ENCODE results near the gene SERTAD3.

The SERTAD3 gene

GRCh38 chr19:40407714-40408597 lies 36.2 kb downstream of the SERTAD3 start:
- no peak for DNase-seq

- peak; percentile 55 for DNase-seq
Observed at GRCh38 chr19:40403262-40403984, 40.7 kb downstream of the SERTAD3 start.

GRCh38 chr19:40400559-40400958 lies 43.6 kb downstream of the SERTAD3 start:
- no peak for DNase-seq

GRCh38 chr19:40398417-40399131 lies 45.6 kb downstream of the SERTAD3 start:
- DNase-seq, result no peak

- no peak for DNase-seq
Observed at GRCh38 chr19:40397568-40397906, 46.6 kb downstream of the SERTAD3 start.

- no peak for DNase-seq
Observed at GRCh38 chr19:40396886-40397567, 47.1 kb downstream of the SERTAD3 start.

- DNase-seq, result no peak
Observed at GRCh38 chr19:40395956-40396355, 48.2 kb downstream of the SERTAD3 start.

- no peak for DNase-seq
Observed at GRCh38 chr19:40394816-40395210, 49.3 kb downstream of the SERTAD3 start.

- DNase-seq, result no peak
Observed at GRCh38 chr19:40393894-40394815, 50.0 kb downstream of the SERTAD3 start.

GRCh38 chr19:40392894-40393517 lies 51.1 kb downstream of the SERTAD3 start:
- DNase-seq, result peak; percentile 35

- DNase-seq, result no peak
Observed at GRCh38 chr19:40392123-40392522, 52.0 kb downstream of the SERTAD3 start.
